Osteocyte (in vitro differentiated cells): ENCODE data around the gene AHNAK. TPM values are rescaled to one million over a fixed set of nuclear protein-coding genes. Genes with fewer than 3 reads are reported as not detected.

Source experiments
- DNase-seq: peaks from one replicate; pipeline ENCODE4 v3.0.0; 2021; ENCODE audit warnings: mixed read lengths; ENCODE audit not compliant: unreplicated experiment; ENCODE audit errors: extremely low spot score
- H3K27ac Mint-ChIP-seq: one replicate; pipeline ENCODE4 v1.8.0; 2021; ENCODE audit warnings: mild to moderate bottlenecking, mixed read lengths; ENCODE audit not compliant: unreplicated experiment
- H3K27me3 Mint-ChIP-seq: one replicate; pipeline ENCODE4 v1.8.0; 2021; ENCODE audit warnings: mixed read lengths; ENCODE audit not compliant: unreplicated experiment
- H3K36me3 Mint-ChIP-seq: one replicate; pipeline ENCODE4 v1.8.0; 2021; ENCODE audit warnings: mixed read lengths; ENCODE audit not compliant: unreplicated experiment
- H3K4me1 Mint-ChIP-seq: one replicate; pipeline ENCODE4 v1.8.0; 2021; ENCODE audit warnings: mixed read lengths; ENCODE audit not compliant: unreplicated experiment
- H3K4me3 Mint-ChIP-seq: one replicate; pipeline ENCODE4 v1.8.0; 2021; ENCODE audit warnings: mild to moderate bottlenecking, moderate library complexity, mixed read lengths; ENCODE audit not compliant: unreplicated experiment
- H3K9me3 Mint-ChIP-seq: one replicate; pipeline ENCODE4 v1.8.0; 2021; ENCODE audit warnings: mixed read lengths; ENCODE audit not compliant: unreplicated experiment
- CTCF ChIP-seq: fragments of 200-600 bp; sonication (generic); IDR thresholded peaks from 2 replicates; pipeline ENCODE4 v1.5.0; 2021; ENCODE audit warnings: antibody characterized with exemption, mild to moderate bottlenecking, moderate library complexity
- total RNA-seq: library from RNA; stranded (reverse); gene quantifications from 2 replicates; pipeline ENCODE4 v1.2.1, GENCODE V29; 2021

Gene AHNAK
- total RNA-seq, 1 donor from 2014 or later: 462 TPM

- Mint-ChIP-seq H3K4me1 (peaks cover 34% of the 10 kb centered on the region), H3K27ac (no peak overlapping the region), H3K27me3 (no peaks in the 10 kb centered on the region), H3K36me3 (no peaks in the 10 kb centered on the region), H3K4me3 (no peak overlapping the region), H3K9me3 (no peaks in the 10 kb centered on the region)
- DNase-seq: no peak
- TF ChIP-seq CTCF: no peak
These were observed 110.6 kb downstream of the AHNAK start for GRCh38 chr11:62435846-62436660.

GRCh38 chr11:62433904-62434276 lies 112.7 kb downstream of the AHNAK start:
- DNase-seq: no peak
- no peak overlapping the region for H3K4me3 Mint-ChIP-seq
- no peak for TF ChIP-seq CTCF

GRCh38 chr11:62433141-62433903 lies 113.3 kb downstream of the AHNAK start:
- no peaks in the 10 kb centered on the region for H3K27me3 Mint-ChIP-seq
- TF ChIP-seq CTCF: no peak
- no peaks in the 10 kb centered on the region for H3K36me3 Mint-ChIP-seq
- no peak overlapping the region for H3K27ac Mint-ChIP-seq
- no peak overlapping the region for H3K4me3 Mint-ChIP-seq
- no peaks in the 10 kb centered on the region for H3K9me3 Mint-ChIP-seq
- no peak for DNase-seq
- peaks cover 38% of the 10 kb centered on the region for H3K4me1 Mint-ChIP-seq

More at GRCh38 chr11:62433904-62434276, 112.7 kb downstream of the AHNAK start:
- Mint-ChIP-seq H3K27ac (no peak overlapping the region), H3K4me1 (peaks cover 33% of the 10 kb centered on the region), H3K27me3 (no peaks in the 10 kb centered on the region), H3K36me3 (no peaks in the 10 kb centered on the region), H3K9me3 (no peaks in the 10 kb centered on the region)

GRCh38 chr11:62432695-62433094 lies 113.9 kb downstream of the AHNAK start:
- Mint-ChIP-seq H3K27me3 (no peaks in the 10 kb centered on the region), H3K4me3 (no peak overlapping the region), H3K4me1 (peaks cover 45% of the 10 kb centered on the region)

More at GRCh38 chr11:62432695-62433094, 113.9 kb downstream of the AHNAK start:
- no peak for TF ChIP-seq CTCF
- Mint-ChIP-seq H3K27ac (no peak overlapping the region), H3K9me3 (no peaks in the 10 kb centered on the region), H3K36me3 (no peaks in the 10 kb centered on the region)
- no peak for DNase-seq
